Stomach (tissue), 9 donors: Measurements from ENCODE around the gene RFTN1. TPM values are rescaled to one million over a fixed set of nuclear protein-coding genes. Genes with fewer than 3 reads are reported as not detected.

Experiments used
- DNase-seq, 2 donors: peaks; one replicate each; pipeline versions ENCODE4 v3.0.0 to v3.0.0-alpha.2; 2013 to 2019
- H3K27ac ChIP-seq, 5 donors: fragments of 200-600 bp in 4 of 5; sonication (generic) in 4 of 5; one replicate each; pipeline ENCODE4 v1.5.1; 2013 to 2019; ENCODE audit warnings: mild to moderate bottlenecking in 1 of 5, moderate library complexity in 1 of 5
- H3K27me3 ChIP-seq, 3 donors: fragments of 200-600 bp; sonication (generic); one replicate each; pipeline ENCODE4 v1.5.1; 2017 to 2019; ENCODE audit warnings: mixed run types in 1 of 3
- H3K36me3 ChIP-seq, 4 donors: fragments of 200-600 bp; sonication (generic); 1 replicate in 3 of 4; 2 replicates in 1 of 4; pipeline ENCODE4 v1.5.1; 2016 to 2019
- H3K4me1 ChIP-seq, 4 donors: fragments of 200-600 bp; sonication (generic); one replicate each; pipeline ENCODE4 v1.5.1; 2016 to 2019
- H3K4me3 ChIP-seq, 4 donors: fragments of 200-600 bp; sonication (generic) in 3 of 4; one replicate each; pipeline ENCODE4 v1.5.1; 2016 to 2019; ENCODE audit warnings: mild to moderate bottlenecking in 1 of 4
- H3K9me3 ChIP-seq, 4 donors: fragments of 200-600 bp; sonication (generic); one replicate each; pipeline ENCODE4 v1.5.1; 2016 to 2019
- EP300 ChIP-seq: sonication (generic); formaldehyde crosslinking; IDR thresholded peaks from one replicate; pipeline ENCODE4 v1.6.1; 2017; ENCODE audit warnings: antibody characterized with exemption
- POLR2A ChIP-seq, 4 donors: fragments of 450-650 bp; IDR thresholded peaks; one replicate each; pipeline ENCODE4 v1.6.1; 2016; ENCODE audit warnings: antibody characterized with exemption in 4 of 4, control low read depth in 2 of 4, mild to moderate bottlenecking in 1 of 4, moderate library complexity in 1 of 4
- POLR2AphosphoS5 ChIP-seq, 3 donors: sonication (generic); formaldehyde crosslinking; IDR thresholded peaks; one replicate each; pipeline ENCODE4 v1.6.1; 2016; ENCODE audit warnings: antibody characterized with exemption in 3 of 3
- WGBS, 5 donors: extraction: QIAGEN DNeasy Blood & Tissue Kit in 3 of 5; methylation state at CpG; one replicate each; pipeline versions ENCODE4 v1.1.5 to v1.1.7; 2013 to 2018; 5-methylcytosine and 5-hydroxymethylcytosine counted together
- intact Hi-C: fragments of 100-400 bp; cut with DNase I; formaldehyde crosslinking; loops from one replicate; pipeline ENCODE4 v1.15.1; 2023; ENCODE audit warnings: low total_unique reads
- polyA plus RNA-seq, 3 donors: library from polyadenylated mRNA; stranded (reverse); fragments of 200-250 nt; gene quantifications; one replicate each; pipeline ENCODE4 v1.2.3, GENCODE V29; 2013
- total RNA-seq, 5 donors: library from RNA; depleted of rRNA; stranded (reverse); fragments of >200 nt; gene quantifications; one replicate each; pipeline versions ENCODE4 v1.1.0 to v1.2.3, GENCODE V29; 2014 to 2016
- TF ChIP-seq, protein P1 (sequence below), 7 experiments: fragments of 450-650 bp in 4 of 7; fragments of 200-600 bp in 3 of 7; sonication (generic) in 3 of 7; IDR thresholded peaks; one replicate each; pipeline ENCODE4 v1.5.1; 2016 to 2019; ENCODE audit warnings: antibody characterized with exemption in 7 of 7, control low read depth in 2 of 7, mild to moderate bottlenecking in 1 of 7
- donor health status: healthy with polysubstance abuse.
- donor health status: Bipolar disorder and iron deficiency.
- donor health status: healthy.

Gene RFTN1
- total and polyA plus RNA-seq, 8 donors, result 4.6 to 103 (median 18.9) TPM

DNA sequence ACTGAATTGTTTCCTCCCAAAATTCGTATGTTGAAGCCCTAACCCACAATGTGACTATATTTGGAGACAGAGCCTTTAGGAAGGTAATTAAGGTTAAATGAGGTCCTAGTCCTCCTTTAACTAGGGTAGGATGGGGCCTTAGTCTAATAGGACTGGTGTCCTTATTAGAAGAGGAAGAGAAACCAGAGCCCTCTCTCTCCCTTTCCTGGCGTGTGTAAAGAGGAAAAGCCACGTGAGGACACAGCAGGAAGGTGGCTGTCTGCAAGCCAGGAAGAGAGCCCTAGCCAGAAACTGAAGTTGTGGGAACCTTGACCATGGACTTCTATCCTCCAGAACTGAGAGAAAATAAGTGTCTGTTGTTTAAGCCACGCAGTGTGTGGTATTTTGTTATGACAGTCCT is 154.2 kb downstream of the RFTN1 start:
- Histone ChIP-seq H3K4me1 (no peaks in the 10 kb centered on the region), H3K4me3 (no peak overlapping the region), H3K27me3 (no peaks in the 10 kb centered on the region), H3K9me3 (no peaks in the 10 kb centered on the region), H3K36me3 (peaks cover 0 to 22% (median 14%) of the 10 kb centered on the region in 4 donors), H3K27ac (no peak overlapping the region)
- TF ChIP-seq POLR2A (IDR thresholded peaks at IDR 0.05) (no peak), POLR2AphosphoS5 (IDR thresholded peaks at IDR 0.05) (no peak)
- DNase-seq, result no peak
- WGBS, 5 donors, result 47 to 68% (median 56%) methylated on average over 4 of the region's 4 CpGs
- intact Hi-C loops, result no loop called here

GRCh38 chr3:16358336-16358735 is 155.2 kb downstream of the RFTN1 start:
- Histone ChIP-seq H3K36me3 (peaks cover 0 to 21% (median 11%) of the 10 kb centered on the region in 4 donors), H3K9me3 (no peaks in the 10 kb centered on the region), H3K4me1 (no peaks in the 10 kb centered on the region), H3K4me3 (no peak overlapping the region), H3K27me3 (no peaks in the 10 kb centered on the region), H3K27ac (no peak overlapping the region)
- intact Hi-C loops, result no loop called here
- 71 to 80% (median 80%) methylated on average over 3 of the region's 3 CpGs for WGBS, 5 donors
- no peak for DNase-seq
- TF ChIP-seq EP300 (no peak), POLR2A (IDR thresholded peaks at IDR 0.05) (no peak), POLR2AphosphoS5 (IDR thresholded peaks at IDR 0.05) (no peak)
- TF ChIP-seq, protein P1, sequence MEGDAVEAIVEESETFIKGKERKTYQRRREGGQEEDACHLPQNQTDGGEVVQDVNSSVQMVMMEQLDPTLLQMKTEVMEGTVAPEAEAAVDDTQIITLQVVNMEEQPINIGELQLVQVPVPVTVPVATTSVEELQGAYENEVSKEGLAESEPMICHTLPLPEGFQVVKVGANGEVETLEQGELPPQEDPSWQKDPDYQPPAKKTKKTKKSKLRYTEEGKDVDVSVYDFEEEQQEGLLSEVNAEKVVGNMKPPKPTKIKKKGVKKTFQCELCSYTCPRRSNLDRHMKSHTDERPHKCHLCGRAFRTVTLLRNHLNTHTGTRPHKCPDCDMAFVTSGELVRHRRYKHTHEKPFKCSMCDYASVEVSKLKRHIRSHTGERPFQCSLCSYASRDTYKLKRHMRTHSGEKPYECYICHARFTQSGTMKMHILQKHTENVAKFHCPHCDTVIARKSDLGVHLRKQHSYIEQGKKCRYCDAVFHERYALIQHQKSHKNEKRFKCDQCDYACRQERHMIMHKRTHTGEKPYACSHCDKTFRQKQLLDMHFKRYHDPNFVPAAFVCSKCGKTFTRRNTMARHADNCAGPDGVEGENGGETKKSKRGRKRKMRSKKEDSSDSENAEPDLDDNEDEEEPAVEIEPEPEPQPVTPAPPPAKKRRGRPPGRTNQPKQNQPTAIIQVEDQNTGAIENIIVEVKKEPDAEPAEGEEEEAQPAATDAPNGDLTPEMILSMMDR (IDR thresholded peaks at IDR 0.05), result no peak

DNA sequence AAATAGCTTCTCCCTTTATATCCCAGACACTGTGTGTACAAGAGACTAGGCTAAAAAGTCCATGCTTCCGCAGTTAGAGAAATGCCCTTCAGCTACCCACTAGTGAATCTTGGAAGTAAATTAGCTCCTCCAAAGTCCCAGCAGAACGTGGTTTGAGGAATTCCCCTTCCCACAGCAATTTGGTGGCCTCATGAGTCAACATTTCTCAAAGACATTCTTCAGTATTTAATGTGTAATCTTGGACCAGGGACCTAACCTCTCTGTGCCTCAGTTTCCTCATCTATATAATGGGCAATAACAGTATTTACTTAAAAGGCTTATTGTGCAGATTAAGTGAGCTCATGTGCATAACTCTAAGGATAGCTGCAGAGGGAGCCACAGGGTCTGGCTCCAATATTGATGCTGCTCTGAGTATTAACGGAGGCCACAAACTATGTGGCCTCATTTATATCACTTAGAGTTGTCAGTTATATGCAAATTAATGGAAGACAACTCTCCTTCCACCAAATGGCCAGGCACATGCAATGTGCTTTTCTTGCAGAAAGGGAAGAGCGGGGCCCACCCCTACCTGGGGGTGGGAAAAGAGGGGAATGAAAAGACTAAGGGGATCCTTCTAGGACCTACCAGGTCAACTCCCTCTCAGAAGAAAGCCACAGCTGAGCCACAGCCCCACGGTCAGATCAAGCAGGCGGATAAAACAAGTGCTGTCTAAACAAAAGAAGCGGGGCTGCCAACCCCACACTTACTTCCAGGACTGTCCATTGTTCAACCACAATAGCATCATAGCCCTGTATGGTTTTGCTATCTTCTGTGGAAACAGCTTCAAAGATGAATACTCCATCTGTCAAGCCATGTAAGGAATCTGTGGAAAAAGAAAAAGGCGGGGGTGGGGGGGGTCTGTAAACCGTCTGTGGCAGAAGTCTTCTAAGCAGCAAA is 156.0 kb downstream of the RFTN1 start:
- Histone ChIP-seq H3K4me1 (no peaks in the 10 kb centered on the region), H3K9me3 (no peaks in the 10 kb centered on the region), H3K4me3 (no peak overlapping the region), H3K27ac (no peak overlapping the region), H3K27me3 (no peaks in the 10 kb centered on the region), H3K36me3 (peaks cover 0 to 23% (median 11%) of the 10 kb centered on the region in 4 donors)
- peak in 1 of 2 donors; percentile 12 for DNase-seq
- intact Hi-C loops, result no loop called here
- whole genome bisulfite sequencing, 5 donors, result 60 to 74% (median 66%) methylated on average over 9 of the region's 9 CpGs
- TF ChIP-seq, protein P1 (IDR thresholded peaks at IDR 0.05), result no peak
- TF ChIP-seq POLR2AphosphoS5 (IDR thresholded peaks at IDR 0.05) (no peak), POLR2A (IDR thresholded peaks at IDR 0.05) (no peak), EP300 (no peak)

GRCh38 chr3:16355828-16356227 is 157.7 kb downstream of the RFTN1 start:
- WGBS, 5 donors, result 88 to 96% (median 94%) methylated on average over 6 of the region's 6 CpGs
- H3K27ac ChIP-seq, result no peak overlapping the region

More at GRCh38 chr3:16355828-16356227, 157.7 kb downstream of the RFTN1 start:
- TF ChIP-seq EP300 (no peak), POLR2AphosphoS5 (IDR thresholded peaks at IDR 0.05) (no peak)
- TF ChIP-seq, protein P1 (IDR thresholded peaks at IDR 0.05), result no peak
- no peak for DNase-seq
- H3K4me3 ChIP-seq, result no peak overlapping the region
- H3K27me3 ChIP-seq, result no peaks in the 10 kb centered on the region
- H3K36me3 ChIP-seq, result peaks cover 0 to 17% (median 9%) of the 10 kb centered on the region in 4 donors
- no peaks in the 10 kb centered on the region for H3K9me3 ChIP-seq
- intact Hi-C loops, result no loop called here
- no peaks in the 10 kb centered on the region for H3K4me1 ChIP-seq
